CD8-positive, alpha-beta memory T cell (primary cell): ENCODE data around the gene ARF3. TPM values are rescaled to one million over a fixed set of nuclear protein-coding genes. Genes with fewer than 3 reads are reported as not detected.

Experiments
- CTCF ChIA-PET: fragments of 350-600 bp; sonication (Branson Sonifier 250); formaldehyde crosslinking; loops from one replicate; lab custom pipeline; 2021; ENCODE audit warnings: antibody characterized with exemption; lab: Charles Lee
- POLR2A ChIA-PET: fragments of 350-600 bp; sonication (Branson Sonifier 250); formaldehyde crosslinking; loops from one replicate; lab custom pipeline; 2021; ENCODE audit warnings: antibody characterized with exemption; lab: Charles Lee
- DNase-seq, 5 donors: peaks; one replicate each; pipeline versions ENCODE4 v3.0.0 to v3.0.0-alpha.2; 2020 to 2022; ENCODE audit warnings: mixed read lengths in 1 of 5
- H3K27ac ChIP-seq: one replicate; pipeline ENCODE4 v1.7.0; 2013; ENCODE audit warnings: low read depth, mild to moderate bottlenecking, low read length, moderate library complexity
- H3K27me3 ChIP-seq: 2 replicates; pipeline ENCODE4 v1.7.0; 2013; ENCODE audit warnings: low read length, mild to moderate bottlenecking; ENCODE audit not compliant: insufficient read depth, poor library complexity, severe bottlenecking
- H3K36me3 ChIP-seq: 2 replicates; pipeline ENCODE4 v1.7.0; 2013; ENCODE audit warnings: mild to moderate bottlenecking, low read length, moderate library complexity; ENCODE audit not compliant: insufficient read depth
- H3K4me1 ChIP-seq: 2 replicates; pipeline ENCODE4 v1.7.0; 2013; ENCODE audit warnings: mild to moderate bottlenecking, low read length, moderate library complexity; ENCODE audit not compliant: insufficient read depth
- H3K4me3 ChIP-seq: 2 replicates; pipeline ENCODE4 v1.7.0; 2013; ENCODE audit warnings: mild to moderate bottlenecking, low read length
- H3K9me3 ChIP-seq: 2 replicates; pipeline ENCODE4 v1.7.0; 2013; ENCODE audit warnings: mild to moderate bottlenecking, low read length
- H3K27ac Mint-ChIP-seq, 8 donors: one replicate each; pipeline ENCODE4 v1.8.0; 2020 to 2021; ENCODE audit warnings: mixed read lengths in 8 of 8, mild to moderate bottlenecking in 6 of 8, inconsistent platforms in 3 of 8, moderate library complexity in 3 of 8
- H3K27me3 Mint-ChIP-seq, 2 donors: one replicate each; pipeline ENCODE4 v1.8.0; 2020 to 2021; ENCODE audit warnings: mixed read lengths in 2 of 2, mild to moderate bottlenecking in 1 of 2, moderate library complexity in 1 of 2
- H3K36me3 Mint-ChIP-seq, 3 donors: one replicate each; pipeline ENCODE4 v1.8.0; 2020 to 2021; ENCODE audit warnings: mixed read lengths in 3 of 3, inconsistent platforms in 1 of 3, mild to moderate bottlenecking in 1 of 3
- H3K4me1 Mint-ChIP-seq, 3 donors: one replicate each; pipeline ENCODE4 v1.8.0; 2020 to 2021; ENCODE audit warnings: mixed read lengths in 3 of 3, inconsistent platforms in 1 of 3, mild to moderate bottlenecking in 1 of 3
- H3K4me3 Mint-ChIP-seq, 7 donors: one replicate each; pipeline ENCODE4 v1.8.0; 2020 to 2021; ENCODE audit warnings: mixed read lengths in 7 of 7, mild to moderate bottlenecking in 6 of 7, moderate library complexity in 4 of 7, inconsistent platforms in 2 of 7
- H3K9me3 Mint-ChIP-seq, 5 donors: one replicate each; pipeline ENCODE4 v1.8.0; 2020 to 2022; ENCODE audit warnings: mixed read lengths in 5 of 5, mild to moderate bottlenecking in 3 of 5, moderate library complexity in 2 of 5, inconsistent platforms in 1 of 5
- polyA plus RNA-seq: library from polyadenylated mRNA; unstranded; fragments of 300-500 nt; fragmentation: Illumina TruSeq; gene quantifications from one replicate; pipeline ENCODE4 v1.2.3, GENCODE V29; 2021
- total RNA-seq, 2 experiments: library from RNA; stranded (reverse); gene quantifications; one replicate each; pipeline ENCODE4 v1.2.3, GENCODE V29; 2021

ARF3 gene
- total and polyA plus RNA-seq, 3 experiments from 2014 or later, result 24.5 to 91.8 (median 91.5) TPM

DNA sequence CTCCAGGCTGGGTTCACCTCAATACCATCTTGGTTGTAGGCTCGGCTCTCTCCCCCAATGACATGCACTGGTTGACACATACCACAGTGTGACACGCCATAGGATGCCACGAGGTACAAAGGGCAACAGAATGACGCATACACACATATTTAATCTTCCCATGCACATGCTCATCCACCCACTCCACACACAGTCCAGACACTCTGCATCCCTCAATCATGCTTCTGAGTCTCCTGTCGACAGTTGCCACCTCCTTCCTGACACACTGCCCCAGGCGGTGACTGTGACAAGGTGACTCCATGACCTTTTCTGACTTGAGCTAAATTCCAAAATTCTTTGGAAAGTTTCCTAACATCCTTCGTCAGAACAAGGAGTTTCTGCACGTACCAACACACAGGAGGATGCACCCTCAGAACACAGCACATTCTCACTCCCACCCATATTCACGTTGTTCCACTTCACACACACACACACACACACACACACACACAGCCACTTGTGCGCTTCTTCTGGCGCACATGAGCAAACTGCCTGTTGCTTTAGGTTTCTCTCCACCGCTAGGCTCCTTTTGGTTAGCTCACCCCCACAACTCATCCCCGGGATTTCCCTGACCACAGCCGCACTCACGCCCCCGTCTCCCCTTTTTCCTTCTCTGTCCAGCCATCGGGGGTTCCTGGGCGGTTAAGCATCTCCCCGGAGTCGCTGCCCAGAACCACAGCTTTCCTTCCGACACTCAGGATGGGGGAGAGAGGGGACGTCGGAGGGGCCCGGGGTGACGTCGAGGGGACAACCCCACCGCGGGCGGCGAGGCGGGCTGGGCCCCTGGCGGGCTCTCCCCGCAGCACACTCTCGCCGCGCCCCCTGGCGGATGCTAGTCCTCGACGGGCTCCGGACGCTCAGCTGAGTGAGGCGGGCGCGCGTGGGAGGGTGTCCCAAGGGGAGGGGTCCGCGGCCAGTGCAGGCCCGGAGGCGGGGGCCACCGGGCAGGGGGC is 20.3 kb upstream of the ARF3 start:
- H3K9me3 ChIP-seq, result no peaks in the 10 kb centered on the region
- no peak overlapping the region for H3K27ac ChIP-seq
- CTCF ChIA-PET, result interaction anchor here (0.9 to 18.0 kb wide), 31 partner anchors 10 to 162 kb away, joined by 3 to 237 read pairs (median 5); partner anchors contain the start of genes ARF3, DDN, DDX23 and FKBP11
- H3K9me3 Mint-ChIP-seq, result no peaks in the 10 kb centered on the region
- H3K27me3 ChIP-seq, result peaks cover 25% of the 10 kb centered on the region
- DNase-seq, result peak; percentile 77 to 87 (median 80)
- peaks cover 49% of the 10 kb centered on the region for H3K4me1 ChIP-seq
- peaks cover 0 to 6% (median 2%) of the 10 kb centered on the region in 3 donors for H3K36me3 Mint-ChIP-seq
- H3K4me1 Mint-ChIP-seq, result peaks cover 43 to 58% (median 51%) of the 10 kb centered on the region in 3 donors
- peak overlapping the region in 7 of 8 donors; percentile 36 to 93 (median 87) for H3K27ac Mint-ChIP-seq
- H3K36me3 ChIP-seq, result no peaks in the 10 kb centered on the region
- POLR2A ChIA-PET, result interaction anchor here (0.8 to 3.4 kb wide), 5 partner anchors 20 to 153 kb away, joined by 3 to 18 read pairs (median 5); partner anchors contain the start of genes ARF3 and FKBP11
- peak overlapping the region; percentile 89 for H3K4me3 ChIP-seq
- H3K4me3 Mint-ChIP-seq, result peak overlapping the region; percentile 63 to 73 (median 71)
- H3K27me3 Mint-ChIP-seq, result peaks cover 12 to 23% of the 10 kb centered on the region in 2 donors

DNA sequence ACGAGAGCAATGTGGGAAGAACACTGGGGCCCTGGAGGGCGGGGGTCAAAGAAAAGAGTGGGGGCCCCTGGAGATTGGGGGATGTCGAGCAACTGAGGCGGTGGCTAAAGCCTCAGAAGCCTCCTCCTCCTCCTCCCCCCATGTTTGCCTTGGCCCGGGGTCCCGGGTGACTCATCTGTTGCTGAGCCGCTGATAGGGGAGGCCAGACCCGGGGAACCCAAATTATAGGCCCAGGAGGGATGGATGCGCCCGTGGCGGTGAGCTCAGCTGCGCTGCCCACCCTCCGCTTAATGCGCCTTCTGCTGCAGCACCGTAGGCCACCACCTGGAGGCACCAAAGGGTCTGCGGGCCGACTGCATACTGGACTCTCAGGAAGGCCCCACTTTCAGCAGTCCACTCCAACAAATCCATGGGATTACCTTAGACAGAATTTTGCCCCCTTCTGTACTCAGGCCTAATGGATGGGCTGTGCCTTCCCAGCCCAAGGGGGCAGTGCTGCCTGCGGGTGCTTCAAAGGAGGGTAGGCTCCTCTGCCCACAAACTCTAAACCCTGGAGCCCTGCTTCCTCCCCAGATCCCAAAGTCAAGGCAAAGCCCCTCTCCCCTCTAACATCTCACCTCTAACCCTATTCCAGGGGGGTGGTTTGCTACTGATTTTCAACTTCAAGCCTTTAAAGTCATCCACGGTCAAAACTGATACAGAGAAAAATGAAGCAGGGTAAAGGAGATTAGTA is 16.8 kb upstream of the ARF3 start:
- ChIA-PET CTCF (interaction anchor here (0.8 to 18.0 kb wide), 6 partner anchors 14 to 56 kb away, joined by 3 to 237 read pairs (median 5); partner anchors contain the start of genes ARF3 and DDN), POLR2A (interaction anchor here (0.7 kb wide), 1 partner anchor 16 kb away, joined by 3 read pairs; the partner anchor contains the start of gene ARF3)
- Mint-ChIP-seq H3K27me3 (peaks cover 34 to 35% of the 10 kb centered on the region in 2 donors), H3K27ac (peak overlapping the region in 1 of 8 donors; percentile 43), H3K9me3 (no peaks in the 10 kb centered on the region), H3K4me3 (peak overlapping the region in 1 of 7 donors; percentile 17), H3K4me1 (peaks cover 35 to 56% (median 38%) of the 10 kb centered on the region in 3 donors), H3K36me3 (peaks cover 0 to 2% (median 0%) of the 10 kb centered on the region in 3 donors)
- H3K9me3 ChIP-seq, result no peaks in the 10 kb centered on the region
- peaks cover 47% of the 10 kb centered on the region for H3K27me3 ChIP-seq
- H3K4me1 ChIP-seq, result peaks cover 51% of the 10 kb centered on the region
- peak in 3 of 5 donors; percentile 25 to 53 (median 30) for DNase-seq
- no peak overlapping the region for H3K27ac ChIP-seq
- no peak overlapping the region for H3K4me3 ChIP-seq
- no peaks in the 10 kb centered on the region for H3K36me3 ChIP-seq

DNA sequence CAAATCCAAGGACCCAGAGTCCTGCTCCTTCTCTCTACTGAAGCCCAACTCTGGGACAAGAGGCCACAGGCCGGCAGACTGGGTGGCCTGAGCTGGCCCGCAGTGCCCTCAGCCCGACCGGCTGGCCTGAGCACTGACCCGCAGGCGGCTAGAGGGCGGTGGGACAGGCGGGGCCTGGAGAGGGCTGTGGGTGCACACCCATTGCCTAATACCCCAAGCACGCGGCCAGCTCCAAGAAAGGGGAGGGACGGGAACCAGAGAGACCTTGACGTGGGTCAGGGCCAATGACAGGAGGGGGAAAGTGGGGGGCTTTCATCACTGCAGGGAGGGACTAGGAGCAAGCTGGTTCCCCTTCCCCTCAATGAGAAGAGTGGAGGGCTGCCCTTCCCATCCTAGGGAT is 16.2 kb upstream of the ARF3 start:
- H3K36me3 Mint-ChIP-seq, result peaks cover 0 to 2% (median 0%) of the 10 kb centered on the region in 3 donors
- no peak overlapping the region for H3K4me3 ChIP-seq
- H3K27ac Mint-ChIP-seq, result no peak overlapping the region
- H3K27ac ChIP-seq, result no peak overlapping the region
- no peaks in the 10 kb centered on the region for H3K36me3 ChIP-seq
- DNase-seq, result no peak
- H3K9me3 Mint-ChIP-seq, result no peaks in the 10 kb centered on the region
- peaks cover 47% of the 10 kb centered on the region for H3K4me1 ChIP-seq
- peaks cover 42% of the 10 kb centered on the region for H3K27me3 ChIP-seq
- H3K4me1 Mint-ChIP-seq, result peaks cover 30 to 54% (median 32%) of the 10 kb centered on the region in 3 donors
- peak overlapping the region in 1 of 7 donors; percentile 19 for H3K4me3 Mint-ChIP-seq
- no peaks in the 10 kb centered on the region for H3K9me3 ChIP-seq
- ChIA-PET CTCF (interaction anchor here (1.2 to 18.0 kb wide), 5 partner anchors 15 to 57 kb away, joined by 3 to 237 read pairs (median 7); partner anchors contain the start of genes ARF3 and DDN), POLR2A (interaction anchor here (0.6 kb wide), 1 partner anchor 18 kb away, joined by 5 read pairs; no protein-coding TSS in a partner anchor)
- peaks cover 33 to 34% of the 10 kb centered on the region in 2 donors for H3K27me3 Mint-ChIP-seq

- H3K27me3 ChIP-seq, result peaks cover 42% of the 10 kb centered on the region
- peaks cover 45% of the 10 kb centered on the region for H3K4me1 ChIP-seq
- Mint-ChIP-seq H3K27me3 (peaks cover 33 to 34% of the 10 kb centered on the region in 2 donors), H3K27ac (peak overlapping the region in 1 of 8 donors; percentile 75), H3K4me3 (peak overlapping the region in 1 of 7 donors; percentile 19), H3K9me3 (no peaks in the 10 kb centered on the region), H3K4me1 (peaks cover 30 to 51% (median 32%) of the 10 kb centered on the region in 3 donors), H3K36me3 (peaks cover 0 to 2% (median 0%) of the 10 kb centered on the region in 3 donors)
- no peak for DNase-seq
- no peaks in the 10 kb centered on the region for H3K9me3 ChIP-seq
- CTCF ChIA-PET, result interaction anchor here (0.7 to 18.0 kb wide), 6 partner anchors 15 to 57 kb away, joined by 3 to 237 read pairs (median 5); partner anchors contain the start of genes ARF3 and DDN
- no peak overlapping the region for H3K4me3 ChIP-seq
- POLR2A ChIA-PET, result interaction anchor here (0.6 kb wide), 1 partner anchor 18 kb away, joined by 5 read pairs; no protein-coding TSS in a partner anchor
- no peaks in the 10 kb centered on the region for H3K36me3 ChIP-seq
- H3K27ac ChIP-seq, result no peak overlapping the region
Observed at GRCh38 chr12:48972952-48973483, 15.7 kb upstream of the ARF3 start.

DNA sequence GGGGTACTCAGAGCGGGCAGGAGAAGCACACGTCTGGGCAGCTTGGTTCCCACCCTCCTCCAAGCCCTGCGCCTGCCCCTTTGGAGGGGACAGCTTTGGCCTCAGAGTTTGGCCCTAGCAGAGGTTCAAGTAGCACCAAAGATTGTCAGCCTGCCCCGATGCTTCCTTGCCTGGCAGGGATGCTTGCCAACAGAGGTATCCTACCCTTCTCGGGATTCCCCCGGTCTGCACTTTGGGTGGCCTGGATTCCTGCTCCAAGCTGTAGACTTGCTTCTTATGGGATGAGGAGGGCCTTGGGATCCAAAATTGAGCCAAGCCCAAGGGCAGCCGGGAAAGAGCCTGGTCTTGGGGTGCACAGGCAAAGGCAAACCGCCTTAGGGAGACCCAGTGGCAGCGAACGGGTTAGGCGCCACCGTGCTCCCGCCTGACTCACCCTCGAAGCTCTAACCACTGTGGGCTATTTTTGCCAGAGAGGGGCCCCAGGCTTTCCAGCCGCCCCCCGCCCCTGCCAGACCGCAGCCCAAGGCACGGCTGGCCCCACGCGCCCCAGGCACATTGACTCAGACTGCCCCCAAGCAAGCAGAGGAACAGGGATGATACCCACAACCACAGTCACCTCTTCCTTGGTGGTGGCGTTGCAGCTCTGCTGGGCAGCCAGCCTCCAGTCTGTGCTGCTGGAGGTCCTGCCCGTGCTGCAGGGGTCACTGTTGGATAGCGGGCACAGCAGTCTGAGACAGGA is 15.1 kb upstream of the ARF3 start:
- CTCF ChIA-PET, result interaction anchor here (0.7 to 18.0 kb wide), 5 partner anchors 9 to 47 kb away, joined by 3 to 237 read pairs (median 4); partner anchors contain the start of genes ARF3, DDN and FKBP11
- POLR2A ChIA-PET, result interaction anchor here (1.5 kb wide), 1 partner anchor 8 kb away, joined by 3 read pairs; no protein-coding TSS in a partner anchor
- H3K4me3 Mint-ChIP-seq, result peak overlapping the region in 5 of 7 donors; percentile 16 to 78 (median 73)
- H3K27ac Mint-ChIP-seq, result peak overlapping the region in 2 of 8 donors; percentile 47 to 75
- Histone ChIP-seq H3K27ac (no peak overlapping the region), H3K9me3 (no peaks in the 10 kb centered on the region), H3K4me1 (peaks cover 39% of the 10 kb centered on the region), H3K36me3 (no peaks in the 10 kb centered on the region), H3K4me3 (no peak overlapping the region), H3K27me3 (peaks cover 42% of the 10 kb centered on the region)
- H3K36me3 Mint-ChIP-seq, result peaks cover 0 to 2% (median 0%) of the 10 kb centered on the region in 3 donors
- H3K9me3 Mint-ChIP-seq, result no peaks in the 10 kb centered on the region
- peaks cover 25 to 45% (median 26%) of the 10 kb centered on the region in 3 donors for H3K4me1 Mint-ChIP-seq
- peaks cover 30 to 34% of the 10 kb centered on the region in 2 donors for H3K27me3 Mint-ChIP-seq
- no peak for DNase-seq

DNA sequence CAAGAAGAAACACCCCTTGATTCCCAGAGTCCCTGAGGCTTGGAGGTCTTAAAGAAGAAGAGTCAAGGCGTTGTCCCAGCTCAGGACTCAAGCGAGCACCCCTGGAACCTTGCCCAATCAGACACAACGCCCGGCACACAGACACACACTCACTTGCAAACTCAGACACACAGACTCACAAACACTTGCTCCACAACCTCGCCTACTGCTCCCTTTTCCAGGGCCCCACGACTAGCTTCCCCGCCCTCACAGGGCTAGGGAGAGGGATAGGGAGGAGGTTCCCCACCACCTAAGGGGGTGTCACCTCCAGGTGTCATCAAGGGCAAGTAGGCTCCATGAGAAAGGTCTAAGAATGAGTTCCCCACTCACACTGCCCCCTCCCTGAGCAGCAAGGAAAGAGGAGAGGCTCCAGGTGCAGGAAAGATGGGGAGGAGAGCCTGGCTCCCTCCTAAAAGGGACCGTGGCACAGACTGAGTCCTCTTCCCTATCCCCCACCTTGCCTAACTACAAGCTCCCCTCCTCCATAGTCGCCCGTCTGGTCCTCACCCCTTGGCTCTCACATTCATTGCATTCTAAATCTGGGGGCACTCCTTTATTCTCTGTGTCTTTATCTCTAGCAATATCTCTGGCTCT is 13.5 kb upstream of the ARF3 start:
- Mint-ChIP-seq H3K4me3 (peak overlapping the region; percentile 30 to 82 (median 68)), H3K4me1 (peaks cover 19 to 37% (median 22%) of the 10 kb centered on the region in 3 donors), H3K27ac (peak overlapping the region in 2 of 8 donors; percentile 28 to 45), H3K27me3 (peaks cover 30 to 34% of the 10 kb centered on the region in 2 donors), H3K36me3 (peaks cover 0 to 2% (median 0%) of the 10 kb centered on the region in 3 donors), H3K9me3 (no peaks in the 10 kb centered on the region)
- H3K4me3 ChIP-seq, result peak overlapping the region; percentile 34
- no peak for DNase-seq
- ChIA-PET POLR2A (interaction anchor here (0.8 to 1.6 kb wide), 3 partner anchors 9 to 12 kb away, joined by 3 to 5 read pairs (median 3); no protein-coding TSS in a partner anchor), CTCF (interaction anchor here (1.0 to 4.9 kb wide), 6 partner anchors 9 to 118 kb away, joined by 3 to 34 read pairs (median 5); partner anchors contain the start of gene ARF3)
- H3K4me1 ChIP-seq, result peaks cover 36% of the 10 kb centered on the region
- no peaks in the 10 kb centered on the region for H3K9me3 ChIP-seq
- no peak overlapping the region for H3K27ac ChIP-seq
- H3K27me3 ChIP-seq, result peaks cover 42% of the 10 kb centered on the region
- no peaks in the 10 kb centered on the region for H3K36me3 ChIP-seq
